K562 (cell line): ENCODE data around the gene JPH4. TPM values are rescaled to one million over a fixed set of nuclear protein-coding genes. Genes with fewer than 3 reads are reported as not detected.

Source experiments
- ATAC-seq: fragments of 200-7000 bp; cut with Tn5 transposase; 3 replicates; pipeline ENCODE4 v1.9.1; 2020; ENCODE audit warnings: moderate library complexity
- BruUV-seq: library from RNA; stranded (reverse); fragments of 400-500 nt; replicated peaks from 2 replicates; lab custom pipeline; 2021; lab: Mats Ljungman, UMichigan
- CTCF ChIA-PET: fragments of 300-600 bp; formaldehyde crosslinking; extraction: SDS; loops from one replicate; lab custom pipeline; 2021; ENCODE audit warnings: low intra/inter-chr PET ratio; lab: Yijun Ruan, JAX
- POLR2A ChIA-PET: fragments of 300-600, 350-650 bp; sonication (Branson Sonifier 250); formaldehyde crosslinking; extraction: SDS; loops from one replicate; lab custom pipeline; 2021; ENCODE audit warnings: antibody characterized with exemption, inconsistent platforms; lab: Yijun Ruan, JAX
- DNase-seq, 4 experiments: peaks; one replicate each; pipeline versions ENCODE4 v3.0.0 to v3.0.0-alpha.2; 2011 to 2018; ENCODE audit warnings: low spot score in 3 of 4, mixed read lengths in 3 of 4; ENCODE audit errors: extremely low read depth in 1 of 4
- FAIRE-seq: peaks from 2 replicates; lab custom pipeline; 2011; peaks lifted over from hg19 to GRCh38; lab: Jason Lieb, UNC
- H2AFZ ChIP-seq: 2 replicates; pipeline ENCODE4 v1.6.0; 2011; ENCODE audit warnings: low read depth, low read length, control low read depth, inconsistent platforms
- H3K27ac ChIP-seq: fragments of 200-600 bp; 3 replicates; pipeline ENCODE4 v1.8.0; 2011; ENCODE audit warnings: low read depth, mild to moderate bottlenecking, control low read depth, inconsistent platforms, low read length, moderate library complexity, mixed read lengths; ENCODE audit errors: extremely low read depth
- H3K27me3 ChIP-seq, 2 experiments: fragments of 300-600 bp in 1 of 2; 2 replicates in 1 of 2; 3 replicates in 1 of 2; pipeline versions ENCODE4 v1.6.0 to v1.8.0; 2011; ENCODE audit warnings: inconsistent platforms in 2 of 2, low read length in 2 of 2, mild to moderate bottlenecking in 1 of 2, mixed read lengths in 1 of 2, moderate library complexity in 1 of 2; ENCODE audit not compliant: control insufficient read depth in 2 of 2, insufficient read depth in 2 of 2
- H3K36me3 ChIP-seq: fragments of 300-600 bp; 3 replicates; pipeline ENCODE4 v1.8.0; 2011; ENCODE audit warnings: mild to moderate bottlenecking, low read length, inconsistent platforms; ENCODE audit not compliant: control insufficient read depth, insufficient read depth
- H3K4me1 ChIP-seq, 2 experiments: fragments of 200-600 bp in 1 of 2; replicated peaks in 1 of 2; 2 replicates in 1 of 2; 3 replicates in 1 of 2; pipeline versions ENCODE4 v1.5.1 to v1.8.0; 2011; ENCODE audit warnings: inconsistent platforms in 2 of 2, low read length in 2 of 2, mild to moderate bottlenecking in 1 of 2, mixed read lengths in 1 of 2, moderate library complexity in 1 of 2; ENCODE audit not compliant: control insufficient read depth in 2 of 2, insufficient read depth in 2 of 2
- H3K4me2 ChIP-seq: 2 replicates; pipeline ENCODE4 v1.6.1; 2011; ENCODE audit warnings: low read length, control low read depth, inconsistent platforms, mixed read lengths; ENCODE audit not compliant: insufficient read depth
- H3K4me3 ChIP-seq: fragments of 200-600 bp; sonication (generic), shearing (Covaris generic); 2 replicates; pipeline ENCODE4 v1.5.1; 2016; ENCODE audit warnings: control low read depth, inconsistent platforms
- H3K79me2 ChIP-seq: fragments of 200-600 bp; 3 replicates; pipeline ENCODE4 v1.8.0; 2011; ENCODE audit warnings: low read length, inconsistent platforms; ENCODE audit not compliant: control insufficient read depth, insufficient read depth
- H3K9ac ChIP-seq, 2 experiments: 2 replicates each; pipeline versions ENCODE4 v1.6.0 to v1.6.1; 2011; ENCODE audit warnings: low read depth in 2 of 2, low read length in 2 of 2, control low read depth in 1 of 2, inconsistent platforms in 1 of 2, mild to moderate bottlenecking in 1 of 2, mixed read lengths in 1 of 2; ENCODE audit not compliant: insufficient read depth in 1 of 2
- H3K9me1 ChIP-seq: one replicate; pipeline ENCODE4 v1.6.0; 2011; ENCODE audit warnings: inconsistent platforms, mild to moderate bottlenecking, low read length, moderate library complexity; ENCODE audit not compliant: control insufficient read depth, insufficient read depth
- H3K9me3 ChIP-seq: replicated peaks from 2 replicates; pipeline ENCODE4 v1.5.1; 2011; ENCODE audit warnings: low read depth, low read length, inconsistent platforms; ENCODE audit not compliant: control insufficient read depth, insufficient read depth
- H4K20me1 ChIP-seq: replicated peaks from 2 replicates; pipeline ENCODE4 v1.6.1; 2011; ENCODE audit warnings: low read length, inconsistent platforms, mixed read lengths; ENCODE audit not compliant: control insufficient read depth, insufficient read depth
- DACH1 ChIP-seq: fragments of 450-650 bp; IDR thresholded peaks from 2 replicates; pipeline ENCODE4 v1.6.1; 2018; ENCODE audit not compliant: partially characterized antibody
- GABPB2 ChIP-seq: fragments of 250-450 bp; sonication (Bioruptor Pico); conservative IDR thresholded peaks from 2 replicates; pipeline ENCODE4 v1.5.1; 2021; ENCODE audit warnings: mild to moderate bottlenecking
- GTF2A2 ChIP-seq: IDR thresholded peaks from 2 replicates; pipeline ENCODE4 v1.6.1; 2016; ENCODE audit warnings: mild to moderate bottlenecking, missing genetic modification characterization, missing compliant biosample characterization
- JUND ChIP-seq, 2 experiments: IDR thresholded peaks; 2 replicates in 1 of 2; 3 replicates in 1 of 2; pipeline ENCODE4 v1.6.1; 2011; ENCODE audit warnings: borderline replicate concordance in 2 of 2, low read depth in 2 of 2, low read length in 2 of 2, improper control_type of control experiment in 1 of 2, missing biosample characterization in 1 of 2, missing genetic modification characterization in 1 of 2, missing genetic modification reagents in 1 of 2
- KAT2B ChIP-seq: IDR thresholded peaks from one replicate; pipeline ENCODE4 v1.6.1; 2012; ENCODE audit warnings: low read depth, mild to moderate bottlenecking, control low read depth, inconsistent platforms, low read length, moderate library complexity
- NCOA2 ChIP-seq, 2 experiments: fragments of 450-650 bp; IDR thresholded peaks; 2 replicates each; pipeline ENCODE4 v1.6.1; 2018; ENCODE audit warnings: mild to moderate bottlenecking in 2 of 2, moderate library complexity in 1 of 2; ENCODE audit not compliant: partially characterized antibody in 2 of 2
- NFE2L1 ChIP-seq: fragments of 450-650 bp; IDR thresholded peaks from 2 replicates; pipeline ENCODE4 v1.6.1; 2016; ENCODE audit warnings: missing genetic modification characterization, low read depth, mild to moderate bottlenecking, missing compliant biosample characterization, moderate library complexity, borderline replicate concordance
- PRMT5 ChIP-seq: sonication (generic); formaldehyde crosslinking; IDR thresholded peaks from 2 replicates; pipeline ENCODE4 v1.5.0; 2020; ENCODE audit warnings: missing genetic modification reagents
- TAL1 ChIP-seq: fragments of 450-650 bp; IDR thresholded peaks from 2 replicates; pipeline ENCODE4 v1.6.1; 2016; ENCODE audit warnings: mild to moderate bottlenecking
- TFAP4 ChIP-seq: sonication (generic); formaldehyde crosslinking; IDR thresholded peaks from 2 replicates; pipeline ENCODE4 v1.8.0; 2022; ENCODE audit warnings: missing genetic modification reagents, mild to moderate bottlenecking, moderate library complexity, borderline replicate concordance
- ZBTB8A ChIP-seq: fragments of 450-650 bp; IDR thresholded peaks from 2 replicates; pipeline ENCODE4 v1.6.1; 2018; ENCODE audit warnings: mild to moderate bottlenecking, moderate library complexity; ENCODE audit not compliant: partially characterized antibody
- ZC3H8 ChIP-seq: fragments of 450-650 bp; IDR thresholded peaks from 2 replicates; pipeline ENCODE4 v1.6.1; 2017
- ZNF143 ChIP-seq: sonication (generic); formaldehyde crosslinking; IDR thresholded peaks from 2 replicates; pipeline ENCODE4 v1.9.0; 2022; ENCODE audit warnings: mild to moderate bottlenecking, missing genetic modification reagents
- ZNF212 ChIP-seq: fragments of 450-650 bp; formaldehyde crosslinking; IDR thresholded peaks from 2 replicates; pipeline ENCODE4 v1.4.0; 2020; ENCODE audit warnings: mild to moderate bottlenecking
- ZNF354B ChIP-seq: fragments of 250-450 bp; sonication (Bioruptor Pico); IDR thresholded peaks from 2 replicates; pipeline ENCODE4 v1.4.0; 2020
- ZNF75A ChIP-seq: fragments of 450-650 bp; formaldehyde crosslinking; IDR thresholded peaks from 2 replicates; pipeline ENCODE4 v1.4.0; 2020; ENCODE audit warnings: mild to moderate bottlenecking
- WGBS: fragments of 100-300 bp; shearing (Covaris generic); methylation state at CpG from one replicate; pipeline ENCODE4 v1.1.6; 2016; ENCODE audit warnings: low coverage, mixed read lengths; ENCODE audit not compliant: insufficient coverage; ENCODE audit errors: missing lambda C conversion rate; 5-methylcytosine and 5-hydroxymethylcytosine counted together
- in situ Hi-C: fragments of 300-500 bp; cut with MboI; formaldehyde crosslinking; loops from 4 replicates; pipeline ENCODE4 v1.15.0; 2018; ENCODE audit warnings: inconsistent platforms, mixed read lengths
- intact Hi-C: fragments of 100-400 bp; cut with micrococcal nuclease; formaldehyde crosslinking; loops from 2 replicates; pipeline ENCODE4 v1.14.2; 2022
- polyA plus RNA-seq, 8 experiments: library from polyadenylated mRNA; depleted of rRNA in 4 of 8; stranded (reverse) in 5 of 8; unstranded in 3 of 8; fragments of >200 nt; fragmentation: Nextera tagmentation in 2 of 8; fragmentation: Illumina TruSeq in 1 of 8; extraction: Ambion mirVana in 2 of 8; extraction: Trizol in 1 of 8; gene quantifications; 2 replicates each; pipeline versions ENCODE4 v1.2.1 to v1.2.3, GENCODE V29; 2011 to 2014; ENCODE audit warnings: inconsistent platforms in 1 of 8, missing spikeins in 1 of 8
- total RNA-seq, 7 experiments: library from RNA; depleted of rRNA in 6 of 7; stranded (reverse); fragments of >200 nt in 6 of 7; fragmentation: Illumina TruSeq in 2 of 7; extraction: Trizol in 2 of 7; gene quantifications; 2 replicates each; pipeline versions ENCODE4 v1.2.1 to v1.2.3, GENCODE V29; 2011 to 2021; ENCODE audit warnings: low replicate concordance in 1 of 7
- TF ChIP-seq, protein P1 (sequence below): sonication (generic); formaldehyde crosslinking; IDR thresholded peaks from 2 replicates; pipeline ENCODE4 v1.8.0; 2022; ENCODE audit warnings: mild to moderate bottlenecking, missing genetic modification reagents, borderline replicate concordance
- TF ChIP-seq, protein P2 (sequence below): fragments of 250-450 bp; sonication (Bioruptor Pico); IDR thresholded peaks from 2 replicates; pipeline ENCODE4 v1.4.0; 2020; ENCODE audit warnings: mild to moderate bottlenecking

JPH4 gene
- total and polyA plus RNA-seq, 9 of the 15 experiments (the other 6 are each of a cell fraction or from before 2014, with no cell fraction given), result 0.04 to 0.13 (median 0.06) TPM; not detected in 5

DNA sequence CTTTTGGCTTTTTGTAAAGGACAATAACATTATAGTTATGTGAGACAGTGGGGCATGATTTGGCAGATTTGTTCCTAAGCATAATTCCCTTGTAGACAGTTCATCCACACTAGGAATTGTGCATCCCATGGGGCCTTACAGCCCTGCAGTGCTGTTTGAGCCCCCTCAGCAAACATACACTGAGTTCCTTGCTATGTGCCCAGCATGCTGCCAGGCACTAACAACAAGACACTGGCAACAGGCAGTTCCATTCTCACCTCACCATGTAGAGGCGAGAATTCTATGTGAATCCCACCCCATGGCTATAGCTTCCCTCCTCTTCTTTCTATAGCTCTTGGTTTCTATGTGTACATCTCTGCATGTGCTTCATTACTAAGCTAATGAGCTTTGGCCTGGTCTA is 20.6 kb downstream of the JPH4 start (continued):
- TF ChIP-seq ZNF212 (no peak), ZNF75A (CRISPR knock-in tag) (no peak)
- TF ChIP-seq, all 486 proteins: peak for 0

- peaks cover 7 to 13% of the 10 kb centered on the region in 2 experiments; a peak in 3 of 5 replicates for H3K4me1 ChIP-seq
- POLR2A ChIA-PET, result no interaction called here
- peaks cover 40% of the 10 kb centered on the region; the same call in 2 of the 3 replicates for H3K36me3 ChIP-seq
- H3K9ac ChIP-seq, result peak overlapping the region in 1 of 2 experiments; percentile 88; a peak in 2 of 4 replicates
- H3K9me1 ChIP-seq, result no peaks in the 10 kb centered on the region
- ATAC-seq, result no peak
- no peak overlapping the region for H3K4me2 ChIP-seq
- H3K9me3 ChIP-seq, result no peaks in the 10 kb centered on the region
- H3K27ac ChIP-seq, result no peak overlapping the region
- peak; percentile 63 for FAIRE-seq
- no TSS peak for BruUV-seq
- no peak overlapping the region for H2AFZ ChIP-seq
- H4K20me1 ChIP-seq, result 0 out of 2 replicates have a peak, but pooled peaks cover 3% of the 10 kb centered on the region
- H3K27me3 ChIP-seq, result no peaks in the 10 kb centered on the region
- 5% methylated on average over 2 of the region's 2 CpGs for WGBS
- H3K4me3 ChIP-seq, result peak overlapping the region; percentile 68; the same call in 1 of the 2 replicates
- in situ Hi-C loops (loop anchor here (5.0 kb wide), 1 partner anchor 70 kb away; no protein-coding TSS in a partner anchor), intact Hi-C loops (loop anchor here (10.0 kb wide), 1 partner anchor 233 kb away; the partner anchor contains the start of gene PABPN1)
- H3K79me2 ChIP-seq, result peaks cover 10% of the 10 kb centered on the region
- no peak for DNase-seq
- CTCF ChIA-PET, result no interaction called here
- TF ChIP-seq KAT2B (no peak), GTF2A2 (tag) (no peak), ZC3H8 (no peak), PRMT5 (CRISPR knock-in tag) (no peak), TAL1 (no peak), ZBTB8A (no peak), NCOA2 (IDR thresholded peaks at IDR 0.05; ENCODE audit: partially characterized antibody in 2 of 2) (no peak), JUND (IDR thresholded peaks at IDR 0.05; ENCODE audit: borderline replicate concordance, low read depth, low read length) (no peak), JUND (tag; IDR thresholded peaks at IDR 0.05; ENCODE audit: borderline replicate concordance, low read depth, low read length) (no peak), ZNF354B (CRISPR knock-in tag) (no peak), DACH1 (no peak), NFE2L1 (tag) (no peak), GABPB2 (no peak), TFAP4 (CRISPR knock-in tag) (no peak), ZNF143 (no peak), ZNF75A (CRISPR knock-in tag) (no peak)
- TF ChIP-seq, protein P1, sequence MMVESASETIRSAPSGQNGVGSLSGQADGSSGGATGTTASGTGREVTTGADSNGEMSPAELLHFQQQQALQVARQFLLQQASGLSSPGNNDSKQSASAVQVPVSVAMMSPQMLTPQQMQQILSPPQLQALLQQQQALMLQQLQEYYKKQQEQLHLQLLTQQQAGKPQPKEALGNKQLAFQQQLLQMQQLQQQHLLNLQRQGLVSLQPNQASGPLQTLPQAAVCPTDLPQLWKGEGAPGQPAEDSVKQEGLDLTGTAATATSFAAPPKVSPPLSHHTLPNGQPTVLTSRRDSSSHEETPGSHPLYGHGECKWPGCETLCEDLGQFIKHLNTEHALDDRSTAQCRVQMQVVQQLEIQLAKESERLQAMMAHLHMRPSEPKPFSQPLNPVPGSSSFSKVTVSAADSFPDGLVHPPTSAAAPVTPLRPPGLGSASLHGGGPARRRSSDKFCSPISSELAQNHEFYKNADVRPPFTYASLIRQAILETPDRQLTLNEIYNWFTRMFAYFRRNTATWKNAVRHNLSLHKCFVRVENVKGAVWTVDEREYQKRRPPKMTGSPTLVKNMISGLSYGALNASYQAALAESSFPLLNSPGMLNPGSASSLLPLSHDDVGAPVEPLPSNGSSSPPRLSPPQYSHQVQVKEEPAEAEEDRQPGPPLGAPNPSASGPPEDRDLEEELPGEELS (CRISPR knock-in tag), result no peak
- TF ChIP-seq, protein P2, sequence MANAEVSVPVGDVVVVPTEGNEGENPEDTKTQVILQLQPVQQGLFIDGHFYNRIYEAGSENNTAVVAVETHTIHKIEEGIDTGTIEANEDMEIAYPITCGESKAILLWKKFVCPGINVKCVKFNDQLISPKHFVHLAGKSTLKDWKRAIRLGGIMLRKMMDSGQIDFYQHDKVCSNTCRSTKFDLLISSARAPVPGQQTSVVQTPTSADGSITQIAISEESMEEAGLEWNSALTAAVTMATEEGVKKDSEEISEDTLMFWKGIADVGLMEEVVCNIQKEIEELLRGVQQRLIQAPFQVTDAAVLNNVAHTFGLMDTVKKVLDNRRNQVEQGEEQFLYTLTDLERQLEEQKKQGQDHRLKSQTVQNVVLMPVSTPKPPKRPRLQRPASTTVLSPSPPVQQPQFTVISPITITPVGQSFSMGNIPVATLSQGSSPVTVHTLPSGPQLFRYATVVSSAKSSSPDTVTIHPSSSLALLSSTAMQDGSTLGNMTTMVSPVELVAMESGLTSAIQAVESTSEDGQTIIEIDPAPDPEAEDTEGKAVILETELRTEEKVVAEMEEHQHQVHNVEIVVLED (CRISPR knock-in tag), result no peak
Observed at GRCh38 chr14:23557521-23557920, 21.1 kb downstream of the JPH4 start.
